Ishikawa (cell line): Measurements from ENCODE around the gene FKBP14.

Experiments used
- CEBPB ChIP-seq: IDR thresholded peaks from 2 replicates; pipeline ENCODE4 v1.6.1; 2012
- EP300 ChIP-seq: IDR thresholded peaks from 2 replicates; pipeline ENCODE4 v1.6.1; 2012; ENCODE audit warnings: borderline replicate concordance
- MAX ChIP-seq: IDR thresholded peaks from 2 replicates; pipeline ENCODE4 v1.6.1; 2012
- TAF1 ChIP-seq: IDR thresholded peaks from 2 replicates; pipeline ENCODE4 v1.6.1; 2012; ENCODE audit warnings: low read depth, mild to moderate bottlenecking
- TCF12 ChIP-seq: IDR thresholded peaks from 2 replicates; pipeline ENCODE4 v1.6.1; 2012; ENCODE audit warnings: low read depth
- YY1 ChIP-seq: IDR thresholded peaks from 2 replicates; pipeline ENCODE4 v1.6.1; 2012; ENCODE audit warnings: low read depth
- ZBTB7A ChIP-seq: IDR thresholded peaks from 2 replicates; pipeline ENCODE4 v1.6.1; 2012; ENCODE audit warnings: low read depth

- TF ChIP-seq EP300 (no peak), MAX (no peak), TCF12 (no peak), TAF1 (no peak), ZBTB7A (no peak), CEBPB (no peak), YY1 (no peak)
Measured at GRCh38 chr7:29990931-29991330, 35.6 kb downstream of the FKBP14 start.
